CD4-positive, alpha-beta T cell (primary cell): Measurements from ENCODE around the gene PLEKHG1. TPM values are rescaled to one million over a fixed set of nuclear protein-coding genes. Genes with fewer than 3 reads are reported as not detected.
A peak's percentile ranks its signal among the peaks of the same experiment; 100 is the strongest.

Experiments used
- ATAC-seq: fragments of 200-7000 bp; cut with Tn5 transposase; one replicate; pipeline ENCODE4 v1.10.0; 2022; ENCODE audit warnings: mild to moderate bottlenecking; ENCODE audit not compliant: poor library complexity
- CTCF ChIA-PET: fragments of 350-600 bp; sonication (Branson Sonifier 250); formaldehyde crosslinking; loops from one replicate; lab custom pipeline; 2021; ENCODE audit warnings: antibody characterized with exemption, inconsistent platforms; lab: Charles Lee
- POLR2A ChIA-PET: fragments of 350-600 bp; sonication (Branson Sonifier 250); formaldehyde crosslinking; loops from one replicate; lab custom pipeline; 2021; ENCODE audit warnings: antibody characterized with exemption, inconsistent platforms; lab: Charles Lee
- DNase-seq, 14 experiments: peaks; one replicate each; pipeline ENCODE4 v3.0.0-alpha.2; 2013 to 2020; ENCODE audit warnings: mixed read lengths in 2 of 14
- H3K27ac ChIP-seq, 2 donors: one replicate each; pipeline versions ENCODE4 v1.5.1 to v1.7.0; 2013; ENCODE audit warnings: low read length in 2 of 2, low read depth in 1 of 2, mild to moderate bottlenecking in 1 of 2
- H3K27me3 ChIP-seq, 2 experiments: 1 replicate in 1 of 2; 2 replicates in 1 of 2; pipeline versions ENCODE4 v1.6.1 to v1.7.0; 2013; ENCODE audit warnings: low read length in 2 of 2, control low read depth in 1 of 2, mild to moderate bottlenecking in 1 of 2, moderate library complexity in 1 of 2; ENCODE audit not compliant: insufficient read depth in 2 of 2, control insufficient read depth in 1 of 2
- H3K36me3 ChIP-seq: one replicate; pipeline ENCODE4 v1.6.1; 2013; ENCODE audit warnings: low read length, control low read depth; ENCODE audit not compliant: insufficient read depth
- H3K4me1 ChIP-seq: one replicate; pipeline ENCODE4 v1.6.1; 2013; ENCODE audit warnings: low read length, control low read depth; ENCODE audit not compliant: insufficient read depth
- H3K4me3 ChIP-seq: one replicate; pipeline ENCODE4 v1.5.1; 2013; ENCODE audit warnings: mild to moderate bottlenecking, low read length, moderate library complexity
- H3K9me3 ChIP-seq, 2 experiments: 1 replicate in 1 of 2; 2 replicates in 1 of 2; pipeline versions ENCODE4 v1.6.1 to v1.7.0; 2013; ENCODE audit warnings: low read length in 2 of 2, mild to moderate bottlenecking in 2 of 2, control low read depth in 1 of 2, moderate library complexity in 1 of 2; ENCODE audit not compliant: control insufficient read depth in 1 of 2, insufficient read depth in 1 of 2
- H3K27ac Mint-ChIP-seq: one replicate; pipeline ENCODE4 v1.8.0; 2020; ENCODE audit warnings: mixed read lengths
- H3K27me3 Mint-ChIP-seq: one replicate; pipeline ENCODE4 v1.8.0; 2021; ENCODE audit warnings: mixed read lengths
- H3K36me3 Mint-ChIP-seq: one replicate; pipeline ENCODE4 v1.8.0; 2021; ENCODE audit warnings: low read depth, mixed read lengths
- H3K4me1 Mint-ChIP-seq: one replicate; pipeline ENCODE4 v1.8.0; 2021; ENCODE audit warnings: low read depth, mixed read lengths
- H3K4me3 Mint-ChIP-seq: one replicate; pipeline ENCODE4 v1.8.0; 2020; ENCODE audit warnings: mild to moderate bottlenecking, mixed read lengths
- H3K9me3 Mint-ChIP-seq: one replicate; pipeline ENCODE4 v1.8.0; 2020; ENCODE audit warnings: mixed read lengths
- intact Hi-C, 2 experiments: fragments of 100-400 bp; cut with DNase I in 1 of 2; cut with micrococcal nuclease in 1 of 2; formaldehyde crosslinking; loops; one replicate each; pipeline versions ENCODE4 v1.15.1 to v1.9.0; 2023 to 2025; cut with DNase I, micrococcal nuclease
- total RNA-seq, 174 experiments: library from RNA in 2 of 174; stranded (reverse) in 2 of 174; gene quantifications; one replicate each; pipeline ENCODE4 v1.2.3 and lab custom pipeline; 2021 to 2026
- TF ChIP-seq, protein P1 (sequence below): fragments of 200-600 bp; IDR thresholded peaks from one replicate; pipeline ENCODE4 v1.8.0; 2022; ENCODE audit warnings: antibody characterized with exemption, mild to moderate bottlenecking

The PLEKHG1 gene
- total RNA-seq, 2 experiments from 2014 or later, result 1.5 to 1.8 TPM

DNA sequence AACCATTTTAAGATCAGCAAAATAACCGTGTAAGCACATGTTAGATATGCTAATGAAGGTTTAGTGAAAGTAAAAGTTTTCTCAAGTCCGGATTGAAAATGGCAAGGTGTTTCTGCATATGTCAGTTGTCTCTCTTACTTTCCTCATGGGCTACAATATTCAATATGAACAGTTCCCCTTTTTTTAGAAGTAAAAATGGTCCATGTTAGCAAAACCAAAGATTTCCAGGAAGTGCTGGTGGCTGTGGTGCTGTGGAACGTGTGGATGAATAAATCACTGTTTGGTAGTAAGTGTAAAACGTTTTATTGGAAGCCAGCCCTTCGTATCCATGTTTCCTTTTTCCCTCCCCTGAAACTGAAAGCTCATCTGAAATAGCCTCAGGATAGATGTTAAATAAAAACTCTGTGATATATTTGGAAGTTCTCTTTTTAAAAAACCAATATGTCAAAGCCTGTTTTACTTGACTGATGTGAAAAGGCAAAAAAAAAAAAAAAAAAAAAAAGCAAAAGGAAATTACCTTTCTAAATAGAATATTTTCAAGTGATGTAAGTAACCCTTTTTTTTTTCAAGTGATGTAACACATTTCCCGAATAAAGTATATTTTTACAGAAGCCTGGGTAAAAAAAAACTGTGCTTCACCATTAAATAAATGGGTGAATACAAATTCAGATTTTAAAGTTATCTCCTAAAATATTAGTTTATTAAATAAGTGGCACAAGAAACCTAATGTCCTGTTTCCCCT lies 41.9 kb downstream of the PLEKHG1 start:
- ChIA-PET CTCF (no interaction called here), POLR2A (no interaction called here)
- Mint-ChIP-seq H3K27ac (peak overlapping the region; percentile 27), H3K4me3 (peak overlapping the region; percentile 76), H3K36me3 (no peaks in the 10 kb centered on the region), H3K4me1 (peaks cover 13% of the 10 kb centered on the region), H3K9me3 (no peaks in the 10 kb centered on the region), H3K27me3 (no peaks in the 10 kb centered on the region)
- TF ChIP-seq, protein P1, sequence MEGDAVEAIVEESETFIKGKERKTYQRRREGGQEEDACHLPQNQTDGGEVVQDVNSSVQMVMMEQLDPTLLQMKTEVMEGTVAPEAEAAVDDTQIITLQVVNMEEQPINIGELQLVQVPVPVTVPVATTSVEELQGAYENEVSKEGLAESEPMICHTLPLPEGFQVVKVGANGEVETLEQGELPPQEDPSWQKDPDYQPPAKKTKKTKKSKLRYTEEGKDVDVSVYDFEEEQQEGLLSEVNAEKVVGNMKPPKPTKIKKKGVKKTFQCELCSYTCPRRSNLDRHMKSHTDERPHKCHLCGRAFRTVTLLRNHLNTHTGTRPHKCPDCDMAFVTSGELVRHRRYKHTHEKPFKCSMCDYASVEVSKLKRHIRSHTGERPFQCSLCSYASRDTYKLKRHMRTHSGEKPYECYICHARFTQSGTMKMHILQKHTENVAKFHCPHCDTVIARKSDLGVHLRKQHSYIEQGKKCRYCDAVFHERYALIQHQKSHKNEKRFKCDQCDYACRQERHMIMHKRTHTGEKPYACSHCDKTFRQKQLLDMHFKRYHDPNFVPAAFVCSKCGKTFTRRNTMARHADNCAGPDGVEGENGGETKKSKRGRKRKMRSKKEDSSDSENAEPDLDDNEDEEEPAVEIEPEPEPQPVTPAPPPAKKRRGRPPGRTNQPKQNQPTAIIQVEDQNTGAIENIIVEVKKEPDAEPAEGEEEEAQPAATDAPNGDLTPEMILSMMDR, result no peak
- ATAC-seq (no peak), DNase-seq (peak in 1 of 14 experiments; percentile 13)
- Histone ChIP-seq H3K4me1 (no peaks in the 10 kb centered on the region), H3K27ac (no peak overlapping the region), H3K36me3 (no peaks in the 10 kb centered on the region), H3K9me3 (no peaks in the 10 kb centered on the region), H3K27me3 (no peaks in the 10 kb centered on the region), H3K4me3 (peak overlapping the region; percentile 27)
- intact Hi-C loops, result no loop called here

DNA sequence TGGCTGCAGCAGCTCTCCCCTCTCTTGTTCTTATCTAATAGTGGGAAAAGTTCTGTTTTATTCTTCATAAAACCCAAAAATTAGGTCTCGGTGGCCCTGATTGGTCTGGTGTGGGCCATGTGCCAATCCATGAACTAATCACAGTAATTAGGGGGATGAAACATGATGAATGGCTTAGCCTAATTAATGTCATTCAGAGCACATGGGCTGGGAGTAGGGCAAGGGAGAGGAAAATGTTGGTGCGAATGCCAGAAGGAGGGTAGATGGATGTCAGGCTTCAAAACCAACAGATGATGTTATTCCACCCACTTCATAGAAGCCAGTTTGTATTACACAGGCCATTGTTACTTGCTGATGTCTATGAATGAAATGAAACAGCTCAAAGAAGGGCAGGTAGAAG lies 46.5 kb downstream of the PLEKHG1 start:
- Histone ChIP-seq H3K4me1 (no peaks in the 10 kb centered on the region), H3K36me3 (no peaks in the 10 kb centered on the region), H3K4me3 (no peak overlapping the region), H3K9me3 (no peaks in the 10 kb centered on the region), H3K27ac (no peak overlapping the region), H3K27me3 (no peaks in the 10 kb centered on the region)
- Mint-ChIP-seq H3K27me3 (no peaks in the 10 kb centered on the region), H3K36me3 (no peaks in the 10 kb centered on the region), H3K4me1 (peaks cover 6% of the 10 kb centered on the region), H3K27ac (no peak overlapping the region), H3K4me3 (no peak overlapping the region), H3K9me3 (no peaks in the 10 kb centered on the region)
- CTCF ChIA-PET, result interaction anchor here (1.6 kb wide), 1 partner anchor 12 kb away, joined by 3 read pairs; no protein-coding TSS in a partner anchor
- TF ChIP-seq, protein P1, result no peak
- POLR2A ChIA-PET, result no interaction called here
- no peak for DNase-seq
- no peak for ATAC-seq
- intact Hi-C loops, result no loop called here

GRCh38 chr6:150647051-150647450 lies 47.4 kb downstream of the PLEKHG1 start:
- H3K27me3 Mint-ChIP-seq, result no peaks in the 10 kb centered on the region
- intact Hi-C loops, result no loop called here
- H3K9me3 Mint-ChIP-seq, result no peaks in the 10 kb centered on the region
- H3K4me3 Mint-ChIP-seq, result no peak overlapping the region
- H3K4me3 ChIP-seq, result no peak overlapping the region
- H3K27ac Mint-ChIP-seq, result no peak overlapping the region
- DNase-seq (no peak), ATAC-seq (no peak)
- H3K4me1 Mint-ChIP-seq, result no peaks in the 10 kb centered on the region
- ChIA-PET POLR2A (no interaction called here), CTCF (interaction anchor here (1.6 kb wide), 1 partner anchor 11 kb away, joined by 3 read pairs; no protein-coding TSS in a partner anchor)
- no peaks in the 10 kb centered on the region for H3K27me3 ChIP-seq
- no peaks in the 10 kb centered on the region for H3K4me1 ChIP-seq
- H3K36me3 ChIP-seq, result no peaks in the 10 kb centered on the region
- H3K27ac ChIP-seq, result no peak overlapping the region
- H3K36me3 Mint-ChIP-seq, result no peaks in the 10 kb centered on the region
- TF ChIP-seq, protein P1, result no peak
- H3K9me3 ChIP-seq, result no peaks in the 10 kb centered on the region

Other genes starting within 250 kb of the PLEKHG1 start
- not detected for gene IYD, start 230.9 kb upstream of the PLEKHG1 start, total RNA-seq